ENCODE results near the gene COMMD6.
"Not testable (repeated sequence)": the region's sequence is repeated elsewhere in the genome, so short reads cannot be mapped to it uniquely, and the experiment has no call there.

DNA sequence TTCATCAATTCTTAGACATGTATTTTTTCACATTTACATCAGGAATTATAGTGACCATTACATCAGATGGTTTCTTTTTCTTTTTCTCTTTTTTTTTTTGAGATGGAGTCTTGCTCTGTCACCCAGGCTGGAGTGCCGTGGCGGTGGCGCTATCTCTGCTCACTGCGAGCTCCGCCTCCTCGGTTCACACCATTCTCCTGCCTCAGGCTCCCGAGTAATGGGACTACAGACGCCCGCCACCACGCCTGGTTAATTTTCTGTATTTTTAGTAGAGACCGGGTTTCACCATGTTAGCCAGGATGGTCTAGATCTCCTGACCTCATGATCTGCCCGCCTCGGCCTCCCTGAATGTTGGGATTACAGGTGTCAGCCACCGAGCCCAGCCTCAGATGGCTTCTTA lies 7.7 kb upstream of the COMMD6 start:
- not testable (repeated sequence) for TF ChIP-seq MYNN (CRISPR knock-in tag; IDR thresholded peaks at IDR 0.05; ENCODE audit: low read depth); MZF1 (CRISPR knock-in tag; IDR thresholded peaks at IDR 0.05; ENCODE audit: borderline replicate concordance); ZNF12 (CRISPR knock-in tag; IDR thresholded peaks at IDR 0.05); ZBTB34 (CRISPR knock-in tag; IDR thresholded peaks at IDR 0.05); CREM (IDR thresholded peaks at IDR 0.05); CREM (CRISPR knock-in tag; IDR thresholded peaks at IDR 0.05); ZFP90 (CRISPR knock-in tag; IDR thresholded peaks at IDR 0.05; ENCODE audit: borderline replicate concordance); MYC (CRISPR knock-in tag; IDR thresholded peaks at IDR 0.05; ENCODE audit: borderline replicate concordance)
- TF ChIP-seq, protein P1, sequence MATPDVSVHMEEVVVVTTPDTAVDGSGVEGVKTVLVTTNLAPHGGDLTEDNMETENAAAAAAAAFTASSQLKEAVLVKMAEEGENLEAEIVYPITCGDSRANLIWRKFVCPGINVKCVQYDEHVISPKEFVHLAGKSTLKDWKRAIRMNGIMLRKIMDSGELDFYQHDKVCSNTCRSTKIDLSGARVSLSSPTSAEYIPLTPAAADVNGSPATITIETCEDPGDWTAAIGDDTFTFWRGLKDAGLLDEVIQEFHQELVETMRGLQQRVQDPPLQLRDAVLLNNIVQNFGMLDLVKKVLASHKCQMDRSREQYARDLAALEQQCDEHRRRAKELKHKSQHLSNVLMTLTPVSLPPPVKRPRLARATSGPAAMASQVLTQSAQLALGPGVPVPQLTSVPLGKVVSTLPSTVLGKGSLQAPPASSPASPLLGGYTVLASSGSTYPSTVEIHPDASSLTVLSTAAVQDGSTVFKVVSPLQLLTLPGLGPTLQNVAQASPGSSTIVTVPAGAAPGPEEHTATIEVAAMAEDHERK (CRISPR knock-in tag; IDR thresholded peaks at IDR 0.05; ENCODE audit: low read depth): not testable (repeated sequence)

Data from HepG2 (cell line).